ENCODE results near the gene SPOP.

SPOP gene

GRCh38 chr17:49577650-49577934 lies 100.3 kb downstream of the SPOP start:
- Histone ChIP-seq H3K9me3 (no peaks in the 10 kb centered on the region), H3K4me1 (peaks cover 0 to 86% (median 61%) of the 10 kb centered on the region in 4 donors), H3K27me3 (no peaks in the 10 kb centered on the region), H3K27ac (peak overlapping the region; percentile 93 to 97), H3K4me3 (peak overlapping the region; percentile 82 to 91), H3K36me3 (peaks cover 6 to 11% (median 9%) of the 10 kb centered on the region in 3 donors)
- intact Hi-C loops (cut with DNase I; ENCODE audit: low total_unique reads) = loop anchor here (5.0 kb wide), 1 partner anchor 35 kb away; no protein-coding TSS in a partner anchor
- DNase-seq = no peak
- no peak for TF ChIP-seq CTCF (IDR thresholded peaks at IDR 0.05)

- H3K4me1 ChIP-seq = peaks cover 0 to 84% (median 60%) of the 10 kb centered on the region in 4 donors
- no peak for TF ChIP-seq CTCF (IDR thresholded peaks at IDR 0.05)
- H3K9me3 ChIP-seq = no peaks in the 10 kb centered on the region
- DNase-seq = peak in 1 of 2 donors; percentile 74
- intact Hi-C loops (cut with DNase I; ENCODE audit: low total_unique reads) = loop anchor here (5.0 kb wide), 1 partner anchor 35 kb away; no protein-coding TSS in a partner anchor
- peak overlapping the region; percentile 93 to 97 for H3K27ac ChIP-seq
- no peaks in the 10 kb centered on the region for H3K27me3 ChIP-seq
- H3K36me3 ChIP-seq = peaks cover 6 to 11% (median 9%) of the 10 kb centered on the region in 3 donors
- H3K4me3 ChIP-seq = peak overlapping the region; percentile 82 to 91
These were observed 100.8 kb downstream of the SPOP start for GRCh38 chr17:49576917-49577649.

GRCh38 chr17:49576088-49576916 lies 101.6 kb downstream of the SPOP start:
- H3K4me1 ChIP-seq = peaks cover 0 to 79% (median 56%) of the 10 kb centered on the region in 4 donors
- H3K9me3 ChIP-seq = no peaks in the 10 kb centered on the region
- H3K4me3 ChIP-seq = peak overlapping the region; percentile 82 to 91
- H3K36me3 ChIP-seq = peaks cover 6 to 11% (median 9%) of the 10 kb centered on the region in 3 donors
- H3K27ac ChIP-seq = peak overlapping the region; percentile 93 to 97
- intact Hi-C loops (cut with DNase I; ENCODE audit: low total_unique reads) = loop anchor here (5.0 kb wide), 1 partner anchor 36 kb away; no protein-coding TSS in a partner anchor
- TF ChIP-seq CTCF (IDR thresholded peaks at IDR 0.05) = no peak
- H3K27me3 ChIP-seq = no peaks in the 10 kb centered on the region
- peak; percentile 66 to 86 for DNase-seq

- Histone ChIP-seq H3K4me1 (peaks cover 0 to 73% (median 53%) of the 10 kb centered on the region in 4 donors), H3K27me3 (no peaks in the 10 kb centered on the region)
- intact Hi-C loops (cut with DNase I; ENCODE audit: low total_unique reads) = loop anchor here (5.0 kb wide), 1 partner anchor 37 kb away; no protein-coding TSS in a partner anchor
These were observed 102.2 kb downstream of the SPOP start, which contains the start of gene NXPH3 for GRCh38 chr17:49575679-49576087. TSS of gene NXPH3 (plus strand) at chr17:49575871. CDS start at chr17:49576220, 349 bp downstream.

More at GRCh38 chr17:49575679-49576087, 102.2 kb downstream of the SPOP start, which contains the start of gene NXPH3:
- DNase-seq = peak; percentile 67 to 91
- Histone ChIP-seq H3K36me3 (peaks cover 6 to 11% (median 9%) of the 10 kb centered on the region in 3 donors), H3K4me3 (peak within 1 kb of the TSS; percentile 82 to 91), H3K27ac (peak within 1 kb of the TSS; percentile 93 to 97), H3K9me3 (no peaks in the 10 kb centered on the region)
- peak; percentile 48 to 96 for TF ChIP-seq CTCF (IDR thresholded peaks at IDR 0.05)
